Measurements from ENCODE around the gene SNAPC2.

SNAPC2 gene, protein sequence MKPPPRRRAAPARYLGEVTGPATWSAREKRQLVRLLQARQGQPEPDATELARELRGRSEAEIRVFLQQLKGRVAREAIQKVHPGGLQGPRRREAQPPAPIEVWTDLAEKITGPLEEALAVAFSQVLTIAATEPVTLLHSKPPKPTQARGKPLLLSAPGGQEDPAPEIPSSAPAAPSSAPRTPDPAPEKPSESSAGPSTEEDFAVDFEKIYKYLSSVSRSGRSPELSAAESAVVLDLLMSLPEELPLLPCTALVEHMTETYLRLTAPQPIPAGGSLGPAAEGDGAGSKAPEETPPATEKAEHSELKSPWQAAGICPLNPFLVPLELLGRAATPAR

DNA sequence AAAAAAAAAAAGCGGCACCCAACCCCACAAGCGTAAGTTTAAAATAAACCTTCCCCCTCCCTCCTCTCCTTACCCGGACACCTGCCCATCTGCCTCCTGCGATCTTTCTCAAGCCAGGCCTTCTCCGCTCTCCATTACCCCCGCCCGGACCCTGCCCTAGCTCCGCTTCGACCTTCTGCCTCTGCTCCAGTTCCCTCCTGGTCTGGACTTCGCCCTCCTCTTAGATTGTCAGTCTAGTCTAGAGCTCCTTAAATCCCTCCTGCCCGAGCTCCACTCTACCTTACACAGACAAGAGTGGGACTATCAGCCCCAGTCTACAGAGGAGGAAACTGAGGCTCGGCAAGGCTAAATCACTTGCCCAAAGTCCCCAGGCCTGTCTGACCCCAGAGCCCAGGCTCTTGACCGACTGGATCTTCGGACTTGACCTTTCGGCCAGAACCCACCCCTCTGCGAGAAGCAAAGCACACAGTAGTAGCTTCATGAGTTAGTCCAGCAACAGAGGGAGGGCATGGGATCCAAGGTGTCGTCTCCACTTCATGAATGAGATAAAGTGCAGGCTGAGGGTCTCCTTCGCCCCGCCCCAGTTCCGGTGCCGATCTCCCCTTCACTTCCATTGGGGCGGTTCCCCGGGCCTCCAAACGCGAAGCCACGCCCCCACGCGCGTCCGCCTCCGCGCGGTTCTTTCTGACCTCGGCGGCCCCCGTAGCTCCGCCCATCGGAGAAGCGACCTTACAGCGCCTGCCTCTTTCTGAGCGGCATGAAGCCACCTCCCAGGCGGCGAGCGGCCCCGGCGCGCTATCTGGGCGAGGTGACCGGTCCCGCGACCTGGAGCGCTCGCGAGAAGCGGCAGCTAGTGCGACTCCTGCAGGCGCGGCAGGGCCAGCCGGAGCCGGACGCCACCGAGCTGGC lies at the start of gene SNAPC2:
TSS of gene SNAPC2 (plus strand) at position 729 of the 909 bp plus-strand sequence. CDS start at position 758, 29 bp downstream.
- Histone ChIP-seq H3K27ac (peak within 1 kb of the TSS; percentile 87 to 96), H3K4me3 (peak within 1 kb of the TSS; percentile 87)
- TF ChIP-seq, protein P1, sequence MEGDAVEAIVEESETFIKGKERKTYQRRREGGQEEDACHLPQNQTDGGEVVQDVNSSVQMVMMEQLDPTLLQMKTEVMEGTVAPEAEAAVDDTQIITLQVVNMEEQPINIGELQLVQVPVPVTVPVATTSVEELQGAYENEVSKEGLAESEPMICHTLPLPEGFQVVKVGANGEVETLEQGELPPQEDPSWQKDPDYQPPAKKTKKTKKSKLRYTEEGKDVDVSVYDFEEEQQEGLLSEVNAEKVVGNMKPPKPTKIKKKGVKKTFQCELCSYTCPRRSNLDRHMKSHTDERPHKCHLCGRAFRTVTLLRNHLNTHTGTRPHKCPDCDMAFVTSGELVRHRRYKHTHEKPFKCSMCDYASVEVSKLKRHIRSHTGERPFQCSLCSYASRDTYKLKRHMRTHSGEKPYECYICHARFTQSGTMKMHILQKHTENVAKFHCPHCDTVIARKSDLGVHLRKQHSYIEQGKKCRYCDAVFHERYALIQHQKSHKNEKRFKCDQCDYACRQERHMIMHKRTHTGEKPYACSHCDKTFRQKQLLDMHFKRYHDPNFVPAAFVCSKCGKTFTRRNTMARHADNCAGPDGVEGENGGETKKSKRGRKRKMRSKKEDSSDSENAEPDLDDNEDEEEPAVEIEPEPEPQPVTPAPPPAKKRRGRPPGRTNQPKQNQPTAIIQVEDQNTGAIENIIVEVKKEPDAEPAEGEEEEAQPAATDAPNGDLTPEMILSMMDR (IDR thresholded peaks at IDR 0.05): no peak
- DNase-seq (ENCODE audit: low spot score): peak; percentile 97

DNA sequence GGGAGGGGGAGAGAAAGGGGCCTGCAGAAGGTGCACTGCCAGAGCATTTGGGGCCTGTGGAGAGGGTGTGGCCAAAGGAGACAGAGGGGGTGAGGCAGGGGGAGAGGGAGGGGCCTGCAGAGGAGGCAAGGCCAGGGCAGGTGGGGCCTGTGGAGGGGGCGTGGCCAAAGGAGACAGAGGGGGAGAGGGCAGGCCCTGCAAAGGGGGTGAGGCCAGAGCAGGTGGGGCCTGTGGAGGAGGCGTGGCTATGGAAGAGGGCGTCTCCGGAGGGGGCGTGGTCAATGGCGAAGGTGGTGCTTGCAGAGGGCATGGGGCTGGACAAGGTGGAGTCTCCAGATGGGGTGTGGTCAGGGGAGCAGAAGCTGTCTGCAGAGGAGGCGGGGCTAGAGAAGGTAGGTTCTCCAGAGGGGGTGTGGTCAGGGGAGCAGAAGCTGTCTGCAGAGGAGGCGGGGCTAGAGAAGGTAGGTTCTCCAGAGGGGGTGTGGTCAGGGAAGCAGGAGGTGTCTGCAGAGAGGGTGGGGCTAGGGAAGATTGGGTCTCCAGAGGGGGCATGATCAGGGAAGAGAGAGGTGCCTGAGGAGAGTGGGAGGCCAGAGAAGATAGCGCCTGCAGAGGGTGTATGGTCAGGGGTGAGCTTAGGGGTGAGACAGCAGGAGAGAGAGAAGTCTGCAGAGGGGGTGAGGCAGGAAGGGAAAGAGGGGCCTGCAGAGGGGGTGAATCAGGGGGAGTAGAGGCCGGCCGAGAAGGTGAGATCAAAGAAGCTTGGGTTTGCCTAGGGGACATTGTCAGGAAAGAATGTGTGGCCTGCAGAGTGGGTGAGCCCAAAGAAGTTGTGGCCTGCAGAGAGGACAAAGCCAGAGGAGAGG lies 49.3 kb upstream of the SNAPC2 start:
- TF ChIP-seq, protein P1 (IDR thresholded peaks at IDR 0.05): no peak
- no peak for DNase-seq (ENCODE audit: low spot score)
- H3K4me3 ChIP-seq: no peak overlapping the region
- no peak overlapping the region for H3K27ac ChIP-seq

DNA sequence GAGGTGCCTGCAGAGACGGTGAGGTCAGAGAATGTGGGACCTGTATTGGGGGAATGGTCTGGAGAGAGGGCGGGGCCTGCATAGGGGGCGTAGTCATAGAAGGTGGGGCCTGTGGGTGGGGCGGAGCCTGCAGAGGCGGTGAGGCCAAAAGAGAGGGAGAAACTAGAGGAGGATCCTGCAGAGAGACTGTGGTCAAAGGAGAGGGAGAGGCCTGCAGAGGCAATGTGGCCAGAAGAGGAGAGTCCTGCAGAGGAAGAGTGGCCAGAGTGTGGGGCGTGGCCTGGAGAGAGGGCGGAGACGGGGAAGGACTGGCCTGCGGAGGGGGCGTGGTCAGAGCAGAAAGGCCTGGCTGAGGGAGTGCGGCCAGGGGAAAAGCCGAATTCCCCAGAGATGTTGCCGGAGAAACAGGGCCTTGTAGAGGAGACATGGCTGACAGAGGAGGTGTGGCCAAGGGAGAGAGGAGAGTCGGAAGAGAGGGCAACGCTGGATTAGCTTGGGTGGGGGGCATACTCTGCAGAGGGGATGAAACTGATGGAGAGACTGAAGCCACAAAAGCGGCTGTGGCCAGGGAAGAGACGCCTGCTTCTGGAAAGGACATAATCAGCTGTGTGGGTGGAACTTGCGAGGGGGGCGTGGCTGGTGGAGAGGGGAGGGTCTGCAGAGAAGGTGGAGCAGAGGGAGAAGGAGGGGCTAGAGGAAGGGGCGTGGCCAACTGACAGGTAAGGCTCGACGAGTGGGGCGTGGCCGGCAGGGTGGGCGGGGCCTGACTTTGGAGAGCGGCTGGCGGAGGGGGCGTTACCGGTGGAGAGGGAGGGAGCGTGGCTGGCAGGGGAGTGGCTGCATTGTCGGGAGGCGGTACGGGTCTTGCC lies 48.5 kb upstream of the SNAPC2 start:
- Histone ChIP-seq H3K27ac (no peak overlapping the region), H3K4me3 (peak overlapping the region; percentile 56)
- no peak for DNase-seq (ENCODE audit: low spot score)
- TF ChIP-seq, protein P1 (IDR thresholded peaks at IDR 0.05): no peak

DNA sequence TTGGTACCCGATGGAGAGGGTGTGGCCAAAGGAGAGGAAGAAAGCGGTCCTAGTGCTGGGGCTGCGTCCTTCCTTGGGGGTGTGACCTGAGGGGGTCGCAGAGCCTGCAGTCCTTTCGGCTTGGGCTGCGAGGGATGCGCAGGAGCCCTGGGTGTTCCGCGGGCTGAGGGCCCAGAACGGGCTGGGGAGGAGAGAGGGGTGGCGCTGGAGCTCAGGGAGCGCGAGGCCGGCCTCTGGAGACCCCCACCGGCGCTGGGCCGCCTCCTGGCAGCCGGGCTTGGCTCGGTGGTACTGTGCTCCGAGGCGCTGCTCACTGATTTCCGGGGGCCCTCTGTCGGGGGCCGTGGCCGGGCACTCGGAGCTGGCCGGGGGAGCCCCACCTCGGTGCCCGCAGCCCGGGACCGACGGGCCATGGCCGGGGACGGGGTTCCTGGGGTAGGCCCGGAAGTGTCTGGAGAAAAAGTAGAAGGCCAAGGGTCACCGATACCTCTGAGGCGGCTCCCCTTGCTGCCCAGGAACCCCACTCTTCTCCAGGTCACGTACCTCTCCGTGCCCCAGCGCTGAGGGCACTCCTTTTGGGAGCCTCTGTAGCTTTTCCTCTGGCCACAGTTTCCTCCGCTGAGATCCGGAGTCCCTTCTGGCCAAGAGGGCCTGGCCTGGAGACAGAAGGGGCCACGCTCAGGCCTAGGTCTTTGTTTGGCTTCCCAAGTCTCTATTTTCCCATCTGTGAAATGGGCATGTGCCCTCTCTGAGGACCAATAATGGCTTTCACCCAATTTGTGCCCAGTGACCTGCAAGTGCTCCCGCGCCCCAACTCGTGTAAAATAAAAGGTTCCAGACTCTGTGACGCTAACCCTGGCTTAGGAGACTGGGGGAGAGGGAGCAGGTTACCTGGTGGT lies 47.6 kb upstream of the SNAPC2 start:
- TF ChIP-seq, protein P1 (IDR thresholded peaks at IDR 0.05): no peak
- no peak overlapping the region for H3K27ac ChIP-seq
- peak overlapping the region; percentile 56 for H3K4me3 ChIP-seq
- no peak for DNase-seq (ENCODE audit: low spot score)

DNA sequence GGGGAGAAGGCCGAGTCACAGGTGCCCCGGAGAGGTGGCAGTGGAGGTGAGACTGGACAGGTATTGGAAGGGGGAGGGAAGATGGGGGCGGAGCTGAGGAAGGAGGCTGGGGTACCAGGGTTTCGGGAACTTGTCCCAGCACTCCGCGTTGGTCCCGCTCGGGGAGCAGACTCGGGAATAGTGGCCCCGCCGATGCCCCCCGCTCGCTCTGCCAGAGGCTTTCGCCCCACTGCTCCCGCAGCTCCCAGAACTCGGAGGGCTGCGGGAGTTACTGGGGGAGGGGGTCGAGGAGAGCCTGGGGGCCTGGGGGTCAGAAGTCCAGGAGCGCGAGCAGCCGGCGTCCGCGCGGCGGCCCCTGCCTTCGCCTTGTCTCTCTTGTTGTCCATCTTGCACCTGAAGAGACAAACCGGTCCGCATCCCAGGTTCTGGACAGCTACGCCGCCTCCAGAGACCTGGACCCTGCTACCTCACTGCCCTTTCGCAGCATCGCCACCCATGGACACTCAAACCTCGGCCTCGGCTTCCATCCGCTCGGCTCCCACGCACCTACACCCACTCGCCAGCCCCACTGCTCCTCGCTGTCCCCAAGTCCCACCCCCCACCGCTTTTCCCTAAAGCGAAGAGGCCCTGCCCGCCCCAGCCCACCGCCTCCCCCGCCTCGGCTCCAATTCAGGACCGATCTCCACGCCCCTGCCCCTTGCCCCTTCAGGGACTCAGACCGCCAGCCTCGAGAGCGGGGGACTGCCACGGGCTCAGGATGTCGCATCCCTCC lies 46.6 kb upstream of the SNAPC2 start:
- TF ChIP-seq, protein P1 (IDR thresholded peaks at IDR 0.05): no peak
- DNase-seq (ENCODE audit: low spot score): no peak
- Histone ChIP-seq H3K4me3 (peak overlapping the region; percentile 61), H3K27ac (no peak overlapping the region)

All from coronary artery (tissue), 2 donors.